Lung microvascular endothelial cell (primary cell): ENCODE results near the gene EYS. TPM values are rescaled to one million over a fixed set of nuclear protein-coding genes. Genes with fewer than 3 reads are reported as not detected.
"Not testable (repeated sequence)": the region's sequence is repeated elsewhere in the genome, so short reads cannot be mapped to it uniquely, and the experiment has no call there.

Experiments used
- DNase-seq, 2 donors: peaks; one replicate each; pipeline versions ENCODE4 v3.0.0 to v3.0.0-alpha.2; 2010; ENCODE audit warnings: low read depth in 2 of 2
- total RNA-seq: library from RNA; depleted of rRNA; stranded (reverse); fragments of >200 nt; gene quantifications from 2 replicates; pipeline ENCODE4 v1.2.1, GENCODE V29; 2014

The EYS gene
- total RNA-seq, 1 donor from 2014 or later: not detected

DNA sequence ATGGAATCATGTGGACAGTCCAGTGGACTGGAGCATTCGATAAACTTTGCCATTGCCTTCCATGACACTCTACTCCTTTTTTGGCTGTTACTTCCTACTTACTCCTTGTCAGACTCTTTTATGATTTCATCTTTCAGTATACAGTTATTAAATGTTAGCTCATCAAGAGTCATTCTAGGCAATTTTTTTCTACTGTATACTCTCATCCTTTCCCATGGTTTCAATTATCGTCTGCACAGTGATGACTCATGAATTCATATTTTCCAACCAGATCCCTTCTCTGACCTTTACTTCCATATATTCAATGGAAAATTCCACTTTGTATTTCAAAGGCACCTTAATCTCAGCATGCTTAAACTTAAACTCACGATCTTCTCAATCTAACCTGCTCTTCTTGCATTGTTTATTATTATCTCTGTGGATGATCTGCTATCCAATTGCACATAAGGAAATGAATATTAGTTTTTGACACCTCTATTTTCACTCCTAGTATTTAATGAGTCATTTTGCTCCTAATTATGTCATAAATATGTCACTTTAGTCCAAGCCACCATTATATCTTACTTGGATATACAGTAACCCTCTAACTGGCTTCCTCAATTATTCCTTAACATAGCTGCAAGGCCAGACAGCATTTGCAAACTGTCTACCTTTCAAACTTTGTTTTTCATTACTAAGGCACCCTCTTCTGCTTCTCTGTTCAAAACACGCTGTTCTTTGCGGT lies 1643.9 kb downstream of the EYS start:
- no peak for DNase-seq

DNA sequence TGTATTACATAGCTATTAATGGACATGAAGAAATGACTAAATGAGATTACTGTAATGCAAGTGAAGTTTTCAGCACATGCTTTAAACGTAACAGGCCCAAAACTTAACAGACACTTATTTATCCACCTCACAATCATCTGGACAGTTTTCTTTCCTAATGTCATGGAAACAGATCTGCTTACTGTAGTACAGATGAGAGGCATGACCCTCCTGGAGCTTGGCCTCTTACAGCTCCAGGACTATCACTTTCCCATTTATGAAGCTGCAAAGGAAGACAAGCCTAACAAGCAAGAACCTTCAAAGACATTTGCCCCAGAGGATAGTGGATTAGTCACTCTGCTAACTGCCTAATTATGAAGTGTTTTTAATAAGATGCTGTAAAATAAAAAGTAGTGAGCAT lies 1652.2 kb downstream of the EYS start:
- DNase-seq: no peak

GRCh38 chr6:64050590-64050989 lies 1656.4 kb downstream of the EYS start:
- no peak for DNase-seq

- DNase-seq: no peak
These were observed 1657.3 kb downstream of the EYS start for GRCh38 chr6:64049736-64050135.

- DNase-seq: no peak
These were observed 1660.2 kb downstream of the EYS start for GRCh38 chr6:64046746-64047208.

DNA sequence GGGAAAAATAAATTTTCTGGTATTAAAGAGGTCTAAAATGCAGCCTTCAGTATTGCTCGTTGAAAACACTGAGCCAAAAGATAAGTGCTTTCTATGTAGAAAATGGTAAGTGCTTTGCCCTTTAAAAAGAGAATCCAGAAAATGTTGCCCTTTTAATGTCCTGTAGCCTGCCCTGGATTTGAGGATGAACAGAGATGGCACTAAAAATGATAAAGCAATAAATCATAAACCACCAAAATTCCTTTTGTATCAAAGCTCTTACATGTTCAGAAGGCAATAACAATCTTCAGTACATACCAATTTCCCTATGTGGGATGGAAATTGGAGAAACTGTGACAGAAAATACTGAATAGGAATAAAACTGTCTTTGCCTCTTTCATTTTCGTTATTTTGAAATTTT lies 1665.7 kb downstream of the EYS start:
- no peak for DNase-seq

DNA sequence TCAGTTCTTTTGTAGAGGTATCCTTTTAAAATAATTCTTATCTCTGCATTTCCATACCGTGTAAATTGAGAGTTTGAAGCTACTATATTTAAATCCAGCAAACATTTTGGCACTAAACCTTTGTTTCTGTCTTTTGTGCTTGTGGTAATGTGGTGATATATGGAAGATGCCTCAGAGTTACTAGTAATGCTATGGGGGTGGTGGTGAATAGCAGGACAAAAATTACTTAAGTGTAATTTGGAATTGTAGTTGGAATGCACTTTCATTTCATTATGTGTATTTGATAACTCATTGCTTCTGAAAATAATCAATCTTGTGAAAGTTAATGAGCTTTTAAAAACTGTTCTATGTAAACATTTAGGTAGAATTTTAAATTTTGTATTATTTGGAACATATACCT lies 1666.9 kb downstream of the EYS start:
- DNase-seq: no peak

GRCh38 chr6:64037427-64037826 lies 1669.6 kb downstream of the EYS start:
- DNase-seq: no peak

DNA sequence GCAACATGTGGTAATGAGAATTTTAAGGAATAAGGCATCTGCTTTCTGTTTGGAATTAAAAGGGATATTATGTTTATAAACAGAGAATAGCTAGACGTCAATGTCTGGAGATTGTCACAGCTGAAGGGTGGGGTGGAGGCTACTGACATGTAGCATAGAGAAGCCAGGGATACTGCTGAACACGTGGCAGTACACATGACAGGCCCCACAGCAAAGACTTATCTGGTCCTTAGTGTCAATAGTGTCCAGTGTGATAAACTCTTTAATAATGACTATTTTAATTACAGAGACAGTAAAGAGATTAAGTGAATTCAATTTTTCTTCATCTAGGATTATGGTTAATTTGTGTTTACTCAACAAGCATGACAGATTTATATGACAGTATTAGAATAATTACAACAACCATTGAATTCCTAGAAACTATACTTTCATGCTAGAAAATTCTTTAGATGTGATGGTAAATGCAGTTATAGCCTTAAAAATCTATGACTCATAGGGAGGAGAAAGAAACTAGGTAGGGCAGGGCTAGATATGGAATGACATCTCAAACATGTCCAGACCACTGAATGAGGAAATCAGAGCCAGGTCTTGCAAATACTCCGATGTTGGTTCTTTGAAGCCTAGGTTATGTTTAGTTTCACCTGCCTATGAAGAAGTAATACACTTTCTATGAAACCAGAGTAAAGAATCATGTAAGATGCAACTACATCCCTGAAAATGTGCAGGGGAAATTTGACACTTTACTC lies 1671.9 kb downstream of the EYS start:
- no peak for DNase-seq

DNA sequence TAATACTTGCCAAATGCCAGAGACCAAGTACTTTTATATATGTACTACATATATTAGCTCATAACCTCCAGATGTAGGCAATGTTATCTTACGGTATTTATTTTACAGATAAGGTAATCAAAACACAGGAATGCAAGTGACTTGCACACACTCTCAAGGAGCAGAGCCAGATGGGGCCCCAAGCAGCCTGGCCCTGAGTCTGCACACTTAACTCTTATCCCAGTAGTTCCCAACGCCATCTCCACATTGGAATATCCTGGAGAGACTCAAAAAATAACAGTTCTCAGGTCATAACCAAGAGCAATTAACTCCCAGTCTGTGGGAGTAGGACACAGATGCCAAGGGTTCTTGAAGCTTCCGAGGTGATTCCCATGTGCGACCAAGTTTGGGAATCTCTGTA lies 1672.7 kb downstream of the EYS start:
- DNase-seq: no peak

- DNase-seq: not testable (repeated sequence)
These were observed 1675.9 kb downstream of the EYS start for GRCh38 chr6:64030950-64031618.

GRCh38 chr6:64023693-64024092 lies 1683.3 kb downstream of the EYS start:
- DNase-seq: no peak

DNA sequence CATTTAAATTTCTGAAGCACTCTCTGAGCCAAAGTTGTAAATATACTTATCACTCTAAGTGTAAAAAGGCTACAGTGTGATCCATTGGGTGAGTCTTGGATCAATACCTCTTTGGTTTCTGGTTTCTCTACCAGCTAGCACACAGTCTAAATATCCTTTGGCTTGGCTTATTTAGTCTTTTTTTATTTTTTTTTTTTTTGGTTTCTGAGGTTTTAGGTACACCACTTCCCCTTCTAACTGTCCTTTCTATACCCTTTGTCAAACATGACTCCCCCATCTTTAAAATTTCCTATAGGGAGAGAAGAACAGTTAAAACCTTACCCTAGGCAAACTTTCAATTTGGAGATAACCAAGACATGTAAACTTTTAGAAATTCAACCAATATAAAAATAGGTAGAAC lies 1692.4 kb downstream of the EYS start:
- no peak for DNase-seq

DNA sequence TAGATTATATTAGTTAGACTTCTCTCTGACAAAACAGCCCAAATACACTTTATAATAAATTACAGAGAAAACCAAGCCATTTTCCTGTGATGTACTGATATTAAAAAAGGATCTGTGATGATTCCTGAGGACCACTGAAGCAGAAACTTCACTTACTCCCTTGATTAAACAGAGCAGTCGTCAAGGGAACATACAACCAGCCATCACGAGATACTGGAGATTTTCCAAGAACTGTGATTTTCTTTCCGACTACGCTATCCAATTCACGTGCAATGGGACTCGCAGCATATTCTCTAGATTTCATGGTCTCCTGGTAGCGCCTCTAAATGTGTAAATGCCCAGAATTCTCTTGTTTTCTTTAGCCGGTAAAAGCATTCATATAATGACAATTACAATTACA lies 1694.0 kb downstream of the EYS start:
- DNase-seq: peak in 1 of 2 donors; percentile 74

DNA sequence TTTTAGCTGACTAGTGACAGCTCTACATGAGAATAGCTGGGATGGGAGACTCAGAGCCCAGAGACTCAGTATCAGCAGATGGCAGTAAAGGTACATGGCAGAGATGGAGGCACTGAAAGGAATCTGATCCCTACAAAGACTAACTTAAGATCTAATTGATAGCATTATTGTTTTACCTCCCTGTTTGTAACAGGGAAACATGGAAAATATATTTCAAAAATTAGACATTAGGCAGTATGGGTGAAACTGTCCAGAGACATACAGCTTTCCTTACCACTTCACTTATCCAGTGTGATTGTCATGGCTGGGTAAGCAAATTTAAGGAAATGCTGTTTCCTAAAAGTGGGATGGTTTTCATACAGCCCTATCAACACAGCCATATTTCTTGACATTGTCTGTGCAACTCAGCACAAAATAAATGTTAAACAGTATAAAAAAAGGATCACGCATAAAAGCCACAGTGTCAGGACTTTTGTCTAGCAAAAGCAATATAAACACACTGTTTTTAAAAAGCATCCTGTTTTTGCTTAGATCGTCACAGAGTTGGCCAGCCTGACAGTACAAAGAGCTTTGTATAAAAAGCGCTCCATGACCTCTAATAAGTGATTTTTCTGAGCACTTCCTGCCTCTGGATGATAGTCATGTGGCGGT lies 1694.5 kb downstream of the EYS start:
- peak; percentile 7 to 55 for DNase-seq

DNA sequence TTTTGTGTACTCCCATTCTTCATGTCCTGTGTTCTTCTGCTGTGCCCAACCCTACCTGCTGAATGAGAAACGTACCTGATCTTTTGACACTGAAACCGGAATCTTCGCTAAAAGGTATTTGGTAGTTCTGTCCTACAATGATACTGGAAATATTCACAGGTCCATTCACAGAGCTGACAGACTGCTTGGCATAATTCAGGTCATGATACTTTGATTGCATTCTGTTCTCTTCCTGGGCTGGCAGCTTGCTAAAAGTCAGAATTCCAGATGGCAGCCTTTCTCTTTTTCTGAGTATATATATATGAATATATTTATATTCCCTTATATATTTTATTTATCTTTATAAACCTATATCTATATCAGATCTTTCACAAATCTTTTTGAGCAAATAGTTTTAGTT lies 1696.4 kb downstream of the EYS start:
- DNase-seq: no peak

DNA sequence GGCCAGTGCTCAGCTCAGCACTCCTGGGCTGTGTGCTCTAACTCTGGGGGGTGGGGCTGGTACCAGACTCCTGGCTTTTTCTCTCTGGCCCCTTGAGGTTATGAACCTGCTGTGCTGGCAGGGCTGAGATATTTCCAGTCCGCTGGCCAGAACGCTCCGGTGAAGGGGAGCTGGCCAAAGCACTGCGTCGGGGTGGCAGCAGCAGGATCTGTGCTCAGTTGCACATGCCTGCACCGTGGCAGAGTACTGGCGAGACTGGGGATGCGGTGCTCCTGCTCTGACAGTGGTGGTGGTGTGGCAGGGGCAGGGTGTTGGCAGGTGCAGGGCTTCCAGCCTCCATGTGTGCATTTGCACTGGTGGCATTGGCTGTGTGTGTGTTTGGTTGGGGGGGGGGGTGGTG lies 1697.0 kb downstream of the EYS start:
- no peak for DNase-seq

DNA sequence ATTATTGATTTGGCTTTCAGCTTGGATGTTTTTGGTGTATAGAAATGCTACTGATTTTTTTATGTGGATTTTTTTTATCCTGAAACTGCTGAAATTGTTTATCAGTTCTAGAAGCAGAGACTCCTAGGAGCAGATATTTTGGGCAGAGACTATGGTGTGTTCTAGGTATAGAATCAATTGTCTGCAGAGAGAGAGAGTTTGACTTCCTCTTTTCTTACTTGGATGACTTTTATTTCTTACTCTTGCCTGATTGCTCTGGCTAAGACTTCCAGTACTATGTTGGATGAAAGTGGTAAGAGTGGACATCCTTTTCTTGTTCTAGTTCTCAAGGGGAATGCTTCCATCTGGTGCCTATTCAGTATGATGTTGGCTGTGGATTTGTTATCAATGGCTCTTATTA lies 1700.8 kb downstream of the EYS start:
- DNase-seq: no peak

- DNase-seq: no peak
These were observed 1706.1 kb downstream of the EYS start for GRCh38 chr6:64000818-64001491.

DNA sequence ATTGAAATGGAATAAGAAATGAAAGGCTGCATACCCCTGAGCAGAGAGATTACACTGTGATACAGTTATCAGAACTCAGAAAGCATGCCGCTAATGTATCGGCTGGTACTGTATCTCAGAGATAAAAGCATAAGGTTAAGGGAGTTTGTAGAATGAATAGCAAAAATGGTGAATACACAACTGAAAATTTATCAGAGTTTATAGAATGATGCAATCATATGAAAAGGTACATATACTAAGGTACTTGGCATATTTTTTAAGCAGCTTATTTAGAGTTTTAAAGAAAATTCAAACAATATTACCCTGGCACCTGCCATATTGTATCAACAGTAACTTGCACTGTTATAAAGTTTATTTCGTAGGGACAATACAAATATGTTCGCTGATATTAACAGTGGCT lies 1707.4 kb downstream of the EYS start:
- DNase-seq: no peak

DNA sequence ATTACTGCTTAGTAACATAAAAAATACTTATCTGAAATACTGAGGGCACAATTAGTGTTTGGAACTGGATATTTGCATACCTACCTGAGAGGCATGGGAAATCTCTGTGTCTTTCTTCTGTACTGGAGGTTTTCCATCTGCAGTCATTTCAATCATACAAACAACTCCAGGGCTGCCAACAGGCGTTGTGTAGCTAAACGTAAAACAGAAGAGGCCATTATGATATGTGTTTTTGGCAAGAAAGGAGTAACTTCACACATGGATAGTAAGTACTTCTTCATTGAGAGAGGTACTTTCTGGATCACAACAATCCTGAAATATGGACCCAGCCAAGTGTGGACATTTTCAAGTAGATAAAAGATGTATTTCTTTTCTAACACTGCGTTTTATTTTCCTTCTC lies 1708.0 kb downstream of the EYS start:
- DNase-seq: no peak
